Stimulated activated CD4-positive, alpha-beta T cell treated with anti-CD3 and anti-CD28 coated beads, Interleukin-2, amount 100 ng/mL, for 4 hours (primary cell): ENCODE results near the gene CASK.
"Not testable (repeated sequence)": the region's sequence is repeated elsewhere in the genome, so short reads cannot be mapped to it uniquely, and the experiment has no call there.

Experiments
- DNase-seq: peaks from one replicate; pipeline ENCODE4 v3.0.0-alpha.2; 2020; ENCODE audit warnings: low read depth

Gene CASK

DNA sequence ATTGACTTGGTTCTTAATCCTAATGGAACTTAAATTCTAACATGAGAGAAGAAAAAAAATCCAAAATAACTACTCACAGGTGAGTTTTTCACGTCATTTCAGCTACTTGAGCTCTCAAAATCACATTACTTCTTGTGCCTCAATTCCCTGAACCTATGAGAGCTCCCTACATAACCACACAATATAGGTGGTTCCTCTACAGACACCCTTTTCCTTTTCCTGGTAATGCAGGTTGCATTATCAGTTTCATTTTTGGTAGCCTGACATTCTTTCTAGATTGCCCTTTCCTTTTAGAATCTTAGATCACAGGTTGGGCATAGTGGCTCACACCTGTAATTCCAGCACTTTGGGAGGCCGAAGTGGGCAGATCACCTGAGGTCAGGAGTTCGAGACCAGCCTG lies 230.3 kb downstream of the CASK start:
- no peak for DNase-seq

DNA sequence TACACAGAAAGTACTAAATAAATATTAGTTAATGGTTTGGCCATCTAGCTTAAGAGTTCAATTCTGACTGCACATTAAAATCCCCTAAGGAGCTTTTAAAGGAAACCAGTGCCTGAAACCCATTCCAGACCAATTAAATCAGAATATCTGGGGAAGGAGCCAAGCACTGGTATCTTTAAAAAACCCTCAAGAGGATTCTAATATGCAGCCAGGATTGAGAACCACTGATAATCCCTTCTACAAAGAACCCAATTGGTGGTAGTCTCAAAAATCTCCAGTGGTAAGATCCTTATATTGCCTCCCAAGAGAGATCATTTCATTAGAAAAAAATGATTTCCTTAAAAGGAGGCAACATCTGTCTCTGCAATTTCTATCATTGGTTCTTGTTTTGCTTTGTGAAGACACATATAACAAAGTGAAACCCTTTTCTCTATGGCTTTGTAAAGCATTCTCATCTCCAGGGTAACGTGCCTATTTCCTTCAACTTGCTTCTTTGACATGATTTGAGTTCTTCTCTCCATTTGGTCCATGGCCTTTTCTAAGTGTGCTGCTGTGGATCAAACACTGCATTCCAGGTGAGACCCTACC lies 231.1 kb downstream of the CASK start:
- DNase-seq = no peak

DNA sequence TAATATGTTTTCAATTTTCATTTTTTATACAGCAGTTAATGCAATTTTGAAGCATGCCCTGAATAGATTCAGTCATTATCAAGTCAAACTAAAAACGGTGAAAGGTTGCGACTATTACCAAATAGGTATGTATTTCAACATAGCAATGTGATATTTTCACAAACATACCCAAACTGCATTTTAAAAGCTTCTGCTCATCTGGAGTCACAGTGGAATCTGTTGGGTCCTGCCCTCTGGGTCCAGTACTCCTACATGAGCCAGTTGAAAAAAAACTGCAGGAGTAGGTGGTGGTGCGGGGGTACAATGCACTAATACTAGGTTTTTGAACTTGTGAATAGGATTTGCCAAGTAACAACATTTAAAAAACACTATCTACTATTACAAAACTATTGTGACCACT lies 233.6 kb downstream of the CASK start:
- no peak for DNase-seq

DNA sequence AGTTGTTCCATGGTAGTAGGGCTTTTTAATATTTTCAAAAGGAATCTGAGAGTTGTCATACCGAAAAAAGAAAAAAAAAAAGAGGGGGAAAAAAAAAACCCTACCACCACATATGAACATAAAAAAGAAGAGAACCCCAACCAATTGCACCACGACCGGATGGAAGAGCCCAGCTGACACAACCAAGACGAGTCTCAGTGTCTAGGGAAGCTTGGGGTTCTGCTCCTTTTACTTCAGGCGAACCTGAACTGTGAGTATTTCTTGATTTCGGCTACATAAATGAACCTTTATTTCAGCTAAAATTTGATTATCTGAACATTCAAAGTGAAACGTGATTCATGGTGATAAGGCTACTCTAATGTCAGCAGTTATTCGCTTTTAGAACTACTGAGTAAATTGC lies 234.5 kb downstream of the CASK start, which contains the start of gene GPR34:
GPR34 (plus strand) TSS at position 139 of the 400 bp plus-strand sequence. CDS start 6,661 bp downstream, outside the sequence.
- DNase-seq = no peak

DNA sequence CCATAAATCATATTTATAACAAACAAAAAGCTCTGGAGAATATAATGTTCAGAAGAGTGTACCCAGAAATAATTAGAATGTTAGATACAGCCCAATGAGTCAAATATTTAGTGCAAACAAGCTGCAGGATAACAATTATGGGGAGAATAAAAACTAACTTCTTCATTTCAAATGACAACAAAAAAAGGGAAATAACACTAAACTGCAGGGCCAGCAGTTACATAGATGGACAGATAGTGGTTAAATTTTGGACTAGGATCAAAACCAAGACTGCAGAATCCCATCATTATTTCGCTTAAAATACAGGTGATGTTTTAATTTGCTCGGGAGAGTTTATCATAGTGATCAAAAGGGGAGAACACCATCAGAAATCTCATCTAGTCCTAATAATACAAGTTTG lies 235.2 kb downstream of the CASK start:
- DNase-seq = no peak

DNA sequence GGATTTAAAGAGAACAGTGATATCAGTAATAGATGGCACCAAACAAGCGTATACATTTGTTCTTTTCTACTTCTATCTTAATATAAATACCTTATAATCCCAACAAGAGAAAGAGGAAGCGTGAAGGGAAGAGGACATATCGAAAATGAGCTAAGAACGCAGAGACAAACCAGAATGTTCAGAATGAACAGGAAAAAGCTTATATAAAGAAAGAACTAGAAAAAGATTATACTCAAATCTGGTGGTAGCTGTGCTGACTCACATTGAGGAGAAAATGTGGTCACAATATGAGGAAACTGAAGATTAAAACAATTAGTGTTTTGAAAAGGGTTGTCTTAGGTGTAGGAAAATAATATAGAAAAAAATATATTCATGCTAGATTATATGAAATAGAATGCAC lies 236.6 kb downstream of the CASK start:
- no peak for DNase-seq

DNA sequence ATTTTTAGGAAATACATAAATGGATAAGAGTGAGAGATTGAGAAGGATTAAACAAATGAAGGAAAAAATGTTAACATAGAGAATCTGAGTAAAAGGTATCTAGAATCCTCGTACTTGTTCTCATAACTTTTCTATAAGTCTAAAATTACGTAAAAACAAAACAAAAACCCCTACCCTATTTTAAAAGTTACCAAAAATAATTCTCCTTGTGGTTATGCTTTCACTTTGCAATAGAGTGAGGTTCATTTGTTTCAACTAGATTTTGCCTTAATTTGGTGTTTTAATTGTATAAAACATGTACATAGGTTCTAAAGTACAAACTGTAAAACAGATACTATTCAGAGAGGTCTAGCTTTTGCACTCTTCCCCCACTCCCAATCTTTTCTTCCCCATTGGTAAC lies 238.4 kb downstream of the CASK start:
- DNase-seq = no peak

DNA sequence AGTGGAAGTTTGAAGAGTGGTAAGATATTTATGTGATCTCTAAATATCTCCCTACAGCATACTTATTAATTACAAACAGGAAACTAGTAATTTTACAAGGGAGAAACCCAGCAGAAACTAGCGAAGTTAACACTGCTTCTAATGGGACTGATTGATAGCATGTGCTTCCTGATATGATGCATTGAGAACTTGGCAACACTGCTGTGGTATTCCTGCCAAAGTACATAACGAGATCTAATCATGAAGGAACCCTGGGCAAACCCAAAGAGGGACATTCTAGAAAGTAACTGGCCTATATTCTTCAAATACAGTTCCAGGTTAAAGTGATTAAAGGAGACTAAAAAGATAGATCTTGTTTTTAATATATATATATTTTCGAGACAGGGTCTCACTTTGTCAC lies 239.2 kb downstream of the CASK start:
- no peak for DNase-seq

DNA sequence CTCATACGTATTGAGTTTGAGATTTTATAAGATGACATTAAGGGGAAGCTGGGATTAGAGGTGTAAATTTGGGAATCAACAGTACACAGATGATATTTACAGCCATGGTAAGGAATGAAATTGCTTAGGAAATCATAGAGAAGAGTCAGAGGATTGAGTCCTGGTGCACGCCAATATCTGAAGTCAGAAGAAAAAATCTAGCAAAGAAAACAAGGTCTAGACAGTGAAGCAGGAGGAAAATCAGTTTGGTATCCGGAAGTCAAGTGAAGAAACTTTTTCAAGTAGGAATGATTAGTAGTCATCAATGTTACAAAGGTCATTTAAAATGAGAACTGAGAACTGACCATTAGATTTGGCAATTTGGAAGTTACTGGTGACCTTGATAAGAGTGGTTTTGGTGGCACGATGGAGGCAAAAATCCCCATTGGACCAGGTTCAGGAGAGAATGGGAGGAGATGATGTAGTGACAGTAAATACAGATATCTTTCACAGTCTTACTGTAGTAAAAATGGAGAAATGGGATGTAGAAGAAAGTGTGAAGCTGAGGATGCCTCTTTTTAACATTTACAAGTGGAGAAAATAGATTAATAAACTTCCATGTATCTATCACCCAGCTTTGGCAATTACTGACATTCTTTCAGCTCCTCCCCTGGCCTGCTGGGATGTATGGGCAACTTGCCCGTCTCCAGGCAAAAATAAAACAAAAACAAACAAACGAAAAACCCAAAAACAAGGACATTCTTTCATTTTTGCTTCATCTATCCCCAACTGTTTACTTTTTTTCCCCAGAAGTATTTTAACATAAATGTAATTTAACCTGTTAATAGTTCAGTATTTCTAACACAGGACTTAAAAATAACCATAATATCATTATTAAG lies 245.9 kb downstream of the CASK start:
- no peak for DNase-seq

DNA sequence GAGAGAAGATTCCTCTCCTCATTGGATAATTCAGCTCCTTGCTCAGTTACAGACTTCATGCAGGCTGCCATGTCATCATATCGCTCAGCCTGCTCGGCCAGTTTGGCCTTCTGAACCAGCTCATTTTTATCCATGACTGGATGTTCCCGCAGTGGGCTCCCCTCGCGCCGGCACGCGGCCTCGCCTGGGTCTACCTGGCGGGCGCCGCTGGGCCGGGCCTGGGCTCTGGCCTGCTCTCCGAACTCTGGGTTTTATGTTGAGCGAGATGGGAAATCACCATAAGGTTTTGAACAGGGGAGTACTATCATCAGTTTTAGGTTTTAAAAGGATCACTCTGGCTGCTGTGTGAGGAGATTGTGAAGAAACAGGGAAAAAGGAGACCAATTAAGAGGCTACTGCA lies 247.0 kb downstream of the CASK start:
- DNase-seq = not testable (repeated sequence)

DNA sequence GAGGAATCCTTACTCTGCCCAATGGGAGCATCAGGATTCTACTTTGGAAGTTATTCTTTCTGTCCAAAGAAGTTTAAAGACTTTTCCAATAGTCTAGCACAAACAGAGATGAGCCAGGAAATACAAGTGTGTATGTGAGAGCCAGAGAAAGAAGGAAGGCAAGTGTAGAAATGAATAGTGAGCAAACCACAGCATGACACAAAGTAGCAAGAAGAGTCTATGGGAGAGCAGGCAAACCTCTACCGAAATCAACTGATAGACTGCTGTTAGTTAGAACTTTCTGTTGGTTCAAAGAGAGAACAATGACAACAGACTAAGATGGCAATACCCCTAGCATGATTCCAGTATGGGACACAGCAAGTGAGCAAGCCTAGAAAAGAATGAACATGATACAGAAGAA lies 250.7 kb downstream of the CASK start:
- no peak for DNase-seq

DNA sequence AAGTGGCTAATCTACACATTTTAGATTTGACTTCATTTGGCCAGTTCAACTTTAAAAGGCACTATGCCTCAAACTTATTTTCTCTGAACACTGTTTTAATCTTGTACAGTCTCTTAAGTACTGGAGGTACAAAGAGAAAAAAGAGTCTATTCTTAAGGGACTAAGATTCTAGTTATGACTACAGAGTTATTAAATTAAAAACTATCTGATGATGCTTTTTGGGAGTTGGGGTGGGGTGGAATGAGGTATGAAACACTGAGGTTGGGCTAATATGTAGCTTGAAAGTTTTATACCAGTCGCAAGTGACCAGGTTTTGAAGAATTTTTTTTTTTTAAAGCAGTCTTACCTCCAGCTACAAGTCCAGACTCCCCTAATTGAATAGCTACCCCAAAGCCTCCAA lies 252.3 kb downstream of the CASK start:
- DNase-seq = no peak

DNA sequence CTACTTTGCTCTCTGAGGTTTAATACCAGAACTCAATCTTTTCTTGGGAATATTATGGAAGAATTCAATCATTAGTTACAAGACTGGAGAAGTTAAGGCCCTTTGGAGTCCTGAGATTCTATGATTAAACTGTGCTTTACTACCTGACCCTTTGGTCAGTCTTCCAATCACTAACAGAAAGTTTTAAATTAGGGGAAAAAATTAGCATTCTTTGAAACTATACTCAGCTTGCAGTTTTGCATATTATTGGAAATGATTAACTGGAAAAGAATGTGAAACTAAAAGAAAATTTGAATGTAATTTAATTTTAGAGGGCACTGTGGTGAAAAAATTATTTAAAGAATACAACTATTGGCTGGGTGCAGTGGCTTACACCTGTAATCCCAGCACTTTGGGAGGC lies 253.2 kb downstream of the CASK start:
- no peak for DNase-seq

DNA sequence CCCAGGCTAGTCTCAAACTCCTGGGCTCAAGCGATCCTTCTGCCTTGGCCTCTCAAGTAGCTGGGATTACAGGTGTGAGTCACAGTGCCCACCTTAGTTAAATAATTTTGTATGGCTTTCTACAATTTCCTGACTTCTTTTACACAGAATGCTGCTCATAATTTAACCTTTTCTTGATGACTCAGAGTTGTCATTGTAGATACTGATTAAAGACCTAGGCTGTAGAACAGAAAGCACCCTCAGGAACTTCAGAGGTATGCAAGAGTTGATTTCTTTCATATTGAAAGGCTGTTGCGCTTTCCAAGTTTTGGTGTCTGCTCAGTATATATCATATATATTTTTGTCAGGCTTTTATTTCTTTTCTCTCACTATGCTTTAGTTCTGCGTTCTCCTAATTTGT lies 255.7 kb downstream of the CASK start:
- no peak for DNase-seq

DNA sequence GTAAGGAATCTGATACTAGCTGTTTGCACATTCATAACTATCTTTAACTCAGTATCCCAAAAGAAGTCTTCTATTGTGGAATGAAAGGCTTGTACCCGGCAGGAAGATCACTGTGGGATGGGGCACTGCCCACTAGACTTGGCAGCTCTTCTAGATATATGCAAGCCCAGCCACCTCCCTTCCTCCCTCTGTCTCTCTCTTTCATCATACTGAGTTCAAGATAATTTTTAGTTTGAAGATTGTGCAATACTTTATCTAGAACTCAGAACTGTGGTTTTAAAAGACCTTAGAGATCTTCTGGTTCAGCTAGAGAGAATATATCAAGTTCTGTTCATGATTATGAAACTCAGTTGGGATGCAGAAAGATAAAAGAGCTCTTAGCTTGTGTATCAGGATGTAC lies 257.1 kb downstream of the CASK start:
- no peak for DNase-seq

DNA sequence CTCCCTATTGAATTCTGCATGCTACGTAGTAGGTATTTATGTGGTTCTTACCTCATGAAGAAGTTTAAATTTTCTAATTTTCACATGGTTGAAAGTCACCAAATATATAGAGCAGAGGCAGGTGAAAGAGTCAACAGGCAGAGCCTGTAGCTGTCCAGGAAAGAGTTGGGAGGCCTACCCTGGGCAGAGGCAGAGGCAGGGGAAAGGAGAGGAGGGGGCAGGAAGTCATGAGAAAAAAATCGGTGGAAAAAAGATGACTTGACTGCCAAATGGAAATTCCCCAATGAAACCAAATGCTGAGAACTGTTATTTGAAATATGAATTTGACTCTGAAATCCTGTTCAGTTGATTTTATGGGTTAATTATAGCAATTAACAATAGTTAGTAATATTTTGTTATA lies 257.7 kb downstream of the CASK start:
- DNase-seq = no peak

DNA sequence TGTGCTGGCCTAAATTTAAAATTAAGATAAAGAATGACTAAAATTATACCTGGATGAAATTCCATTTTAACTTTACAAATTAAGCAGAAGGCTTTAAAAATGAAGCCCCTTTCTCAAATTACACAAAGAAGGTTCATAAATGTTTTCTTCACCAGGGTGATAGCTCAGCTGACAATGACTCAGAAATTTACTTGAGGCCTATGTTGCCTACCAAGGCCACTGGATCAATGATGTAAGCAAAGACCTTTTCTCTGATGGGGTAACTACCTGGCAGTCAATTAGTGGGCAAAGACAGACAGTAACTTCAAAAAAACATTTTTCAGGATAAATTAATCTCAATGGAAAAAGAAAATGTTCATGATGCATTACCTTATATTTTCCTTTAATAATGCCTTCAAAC lies 258.4 kb downstream of the CASK start:
- no peak for DNase-seq

DNA sequence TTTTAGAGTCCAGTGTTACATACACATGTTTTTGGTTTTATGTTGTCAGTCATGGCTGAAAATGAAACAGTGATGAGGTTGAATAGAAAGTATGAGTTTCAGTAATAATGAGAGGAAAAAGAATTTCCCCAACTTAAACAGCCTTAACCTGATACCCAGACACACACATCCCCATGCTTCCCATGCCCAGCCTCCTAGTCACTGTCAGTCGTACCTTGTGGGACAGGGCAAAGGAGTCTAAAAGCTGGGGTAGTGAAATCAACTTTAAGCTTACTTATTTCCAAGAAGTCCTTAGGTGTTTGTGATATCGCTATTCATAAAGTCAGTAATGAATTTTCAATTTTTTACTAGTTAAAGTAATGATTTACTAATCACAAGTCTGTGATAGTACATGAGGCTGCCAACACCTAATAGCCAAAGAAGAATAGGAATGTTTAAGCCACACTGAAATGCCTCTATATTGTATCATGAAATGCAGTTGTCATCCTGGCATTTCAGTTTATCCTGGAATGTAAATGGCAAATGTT lies 258.9 kb downstream of the CASK start:
- DNase-seq = no peak

DNA sequence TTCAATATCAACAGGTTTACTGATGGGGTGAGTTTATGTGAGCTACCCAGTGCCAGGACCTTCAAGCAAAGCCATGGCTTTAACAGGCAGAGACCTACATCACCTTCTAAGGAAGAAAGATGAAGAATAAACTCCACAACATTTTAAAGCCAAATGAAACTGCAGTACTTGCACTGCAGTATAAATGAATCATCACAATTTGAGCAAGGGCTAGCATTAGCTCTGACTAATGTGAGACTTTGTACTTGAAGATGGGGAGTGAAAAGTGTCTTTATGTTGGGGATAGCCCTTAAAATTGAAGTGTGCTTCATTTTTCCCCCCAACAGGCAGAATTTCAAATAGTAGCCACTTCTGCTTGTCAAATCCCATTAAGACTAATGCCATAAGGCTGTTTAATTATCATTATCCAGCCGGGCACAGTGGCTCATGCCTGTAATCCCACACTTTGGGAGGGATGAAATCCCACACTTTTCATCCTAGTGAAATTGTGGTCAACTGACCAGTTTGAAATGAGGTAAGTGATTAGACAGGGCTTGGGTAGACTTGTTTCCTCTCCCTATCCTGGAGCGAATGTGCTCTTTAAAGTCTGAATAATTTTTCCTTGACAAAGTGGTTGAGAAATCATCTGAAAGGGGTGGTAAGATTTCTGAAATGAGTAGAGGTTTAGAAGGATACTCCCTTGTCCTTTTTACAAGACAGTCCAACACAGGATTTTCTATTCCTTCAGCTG lies 261.8 kb downstream of the CASK start:
- DNase-seq = no peak

DNA sequence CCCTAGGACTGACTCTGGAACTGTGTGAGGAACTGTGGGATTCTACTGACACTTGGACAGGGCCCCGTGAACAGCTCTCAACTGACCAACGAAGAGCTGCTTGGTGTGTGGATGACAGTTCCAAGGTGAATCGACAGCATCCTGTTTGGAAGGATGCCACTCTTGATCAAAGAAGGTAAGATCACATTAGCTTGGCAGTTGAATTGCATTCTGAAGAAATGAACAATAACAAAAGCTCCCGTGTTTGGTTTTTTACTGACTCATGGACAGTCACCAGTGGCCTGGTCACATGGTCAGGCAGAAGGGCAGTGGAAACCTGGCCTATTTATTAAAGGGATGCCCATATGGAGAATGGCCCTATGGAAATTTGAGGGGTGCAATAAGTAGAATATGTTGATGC lies 267.7 kb downstream of the CASK start:
- no peak for DNase-seq

DNA sequence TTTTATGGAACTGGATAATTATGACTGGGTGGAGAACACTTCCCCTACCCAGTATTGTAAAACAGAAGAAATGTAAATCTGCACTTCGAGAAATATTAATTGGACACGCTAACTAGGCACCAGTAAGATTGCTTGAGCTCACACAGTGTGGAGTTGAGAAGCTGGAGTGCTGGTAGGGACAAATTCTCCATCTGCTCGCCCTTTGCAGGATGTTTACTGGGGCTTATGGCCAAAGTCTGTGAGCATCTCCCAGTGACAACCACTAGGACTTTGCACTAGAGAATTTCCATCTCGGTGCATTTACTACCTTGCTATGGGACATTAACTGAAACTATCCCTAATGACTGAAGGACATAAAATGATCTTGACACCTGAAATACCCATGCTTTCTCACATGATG lies 268.3 kb downstream of the CASK start:
- DNase-seq = no peak

DNA sequence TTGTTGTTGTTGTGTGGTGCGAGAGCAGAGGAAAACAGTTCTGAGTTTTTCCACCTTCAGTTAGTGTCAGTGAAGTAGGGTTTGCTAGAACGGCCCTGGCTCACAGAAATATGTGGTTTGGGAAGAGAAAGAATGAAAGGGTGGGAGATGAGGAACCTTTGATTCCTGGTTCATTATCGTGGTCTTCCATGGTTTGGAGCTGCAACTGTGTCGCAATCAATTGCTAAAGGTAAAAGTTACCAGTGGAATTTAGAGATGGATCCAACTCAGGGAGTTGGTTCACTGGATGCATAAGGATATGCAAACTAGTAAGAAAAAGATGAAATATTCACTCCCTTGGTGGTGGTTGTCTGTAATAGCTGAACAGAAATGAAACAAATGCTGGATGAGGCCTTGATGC lies 270.2 kb downstream of the CASK start:
- no peak for DNase-seq

DNA sequence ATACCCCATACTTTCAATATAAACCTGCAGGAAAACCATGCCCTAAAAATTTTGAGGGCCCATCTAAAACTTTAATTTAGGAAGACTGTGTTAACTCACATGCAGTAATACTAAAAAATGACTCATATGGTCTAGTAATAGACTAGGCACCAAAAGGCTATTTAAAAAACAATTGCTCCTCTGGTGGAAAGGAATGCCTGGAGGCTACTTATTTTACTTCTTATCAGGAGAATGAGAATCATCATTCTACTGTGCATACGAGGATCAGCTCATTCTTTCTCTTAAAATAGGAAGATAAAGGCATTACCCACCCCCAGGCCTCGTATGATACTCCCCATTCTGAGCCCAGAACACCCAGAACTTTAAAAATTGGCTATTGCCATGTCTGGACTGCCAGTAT lies 277.2 kb downstream of the CASK start:
- not testable (repeated sequence) for DNase-seq
